Ovary (tissue), 3 donors: Measurements from ENCODE around the gene CACNA1C.

Source experiments
- EP300 ChIP-seq: sonication (generic); formaldehyde crosslinking; IDR thresholded peaks from one replicate; pipeline ENCODE4 v1.6.1; 2017; ENCODE audit warnings: antibody characterized with exemption
- POLR2A ChIP-seq: fragments of 450-650 bp; IDR thresholded peaks from one replicate; pipeline ENCODE4 v1.6.1; 2017; ENCODE audit warnings: antibody characterized with exemption, mild to moderate bottlenecking, moderate library complexity
- TF ChIP-seq, protein P1 (sequence below), 3 donors: fragments of 450-650 bp in 2 of 3; fragments of 200-600 bp in 1 of 3; IDR thresholded peaks; one replicate each; pipeline versions ENCODE4 v1.5.1 to v1.8.0; 2016 to 2022; ENCODE audit warnings: antibody characterized with exemption in 3 of 3, mild to moderate bottlenecking in 1 of 3
- donor health status: DM: no; HTN: no; CAD: no.

DNA sequence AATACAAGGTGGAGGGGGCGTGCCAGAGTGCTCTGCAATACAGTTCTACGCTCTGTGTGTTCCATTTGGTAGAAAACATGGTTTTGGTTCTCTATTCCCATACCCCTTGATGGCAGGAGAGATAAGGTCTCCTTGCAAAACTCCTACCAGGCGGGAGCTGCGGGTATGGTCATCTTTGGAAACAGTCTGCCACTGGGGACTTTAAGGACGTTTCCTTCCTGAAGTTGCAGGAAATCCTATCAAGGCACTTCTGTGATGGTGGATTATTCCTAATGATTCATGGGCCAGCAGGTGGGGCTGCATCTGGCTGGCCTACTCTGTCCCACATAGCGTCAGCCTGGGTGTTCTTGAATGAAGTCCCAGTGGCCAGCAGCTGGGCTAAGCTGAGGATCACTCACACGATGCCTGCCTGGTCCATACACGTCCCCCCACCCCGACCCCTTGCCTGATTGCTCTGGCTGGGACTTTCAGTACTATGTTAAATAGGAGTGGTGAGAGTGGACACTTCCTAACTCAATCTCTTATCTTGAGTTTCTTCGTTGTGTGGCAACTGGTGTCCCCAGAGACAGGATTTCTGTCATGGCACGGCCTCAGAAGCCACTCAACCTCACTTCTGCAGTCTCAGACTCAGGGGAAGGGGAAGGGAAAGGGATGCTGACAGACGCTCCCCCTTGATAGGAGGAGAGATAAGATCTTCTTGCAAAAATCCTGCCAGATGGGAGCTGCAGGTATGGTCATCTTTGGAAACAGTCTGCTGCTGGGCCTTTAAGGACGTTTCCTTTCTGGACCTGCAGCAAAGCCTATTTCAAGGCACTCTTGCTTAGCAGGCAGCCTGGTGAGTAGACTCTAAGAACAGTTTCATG is 680.9 kb downstream of the CACNA1C start:
- TF ChIP-seq, protein P1, sequence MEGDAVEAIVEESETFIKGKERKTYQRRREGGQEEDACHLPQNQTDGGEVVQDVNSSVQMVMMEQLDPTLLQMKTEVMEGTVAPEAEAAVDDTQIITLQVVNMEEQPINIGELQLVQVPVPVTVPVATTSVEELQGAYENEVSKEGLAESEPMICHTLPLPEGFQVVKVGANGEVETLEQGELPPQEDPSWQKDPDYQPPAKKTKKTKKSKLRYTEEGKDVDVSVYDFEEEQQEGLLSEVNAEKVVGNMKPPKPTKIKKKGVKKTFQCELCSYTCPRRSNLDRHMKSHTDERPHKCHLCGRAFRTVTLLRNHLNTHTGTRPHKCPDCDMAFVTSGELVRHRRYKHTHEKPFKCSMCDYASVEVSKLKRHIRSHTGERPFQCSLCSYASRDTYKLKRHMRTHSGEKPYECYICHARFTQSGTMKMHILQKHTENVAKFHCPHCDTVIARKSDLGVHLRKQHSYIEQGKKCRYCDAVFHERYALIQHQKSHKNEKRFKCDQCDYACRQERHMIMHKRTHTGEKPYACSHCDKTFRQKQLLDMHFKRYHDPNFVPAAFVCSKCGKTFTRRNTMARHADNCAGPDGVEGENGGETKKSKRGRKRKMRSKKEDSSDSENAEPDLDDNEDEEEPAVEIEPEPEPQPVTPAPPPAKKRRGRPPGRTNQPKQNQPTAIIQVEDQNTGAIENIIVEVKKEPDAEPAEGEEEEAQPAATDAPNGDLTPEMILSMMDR (IDR thresholded peaks at IDR 0.05) = no peak
- TF ChIP-seq POLR2A (no peak), EP300 (no peak)
